ENCODE measurements around the gene CYP26B1. TPM values are rescaled to one million over a fixed set of nuclear protein-coding genes. Genes with fewer than 3 reads are reported as not detected.

Gene CYP26B1
- total RNA-seq, 1 donor from 2014 or later, result 0.17 TPM

DNA sequence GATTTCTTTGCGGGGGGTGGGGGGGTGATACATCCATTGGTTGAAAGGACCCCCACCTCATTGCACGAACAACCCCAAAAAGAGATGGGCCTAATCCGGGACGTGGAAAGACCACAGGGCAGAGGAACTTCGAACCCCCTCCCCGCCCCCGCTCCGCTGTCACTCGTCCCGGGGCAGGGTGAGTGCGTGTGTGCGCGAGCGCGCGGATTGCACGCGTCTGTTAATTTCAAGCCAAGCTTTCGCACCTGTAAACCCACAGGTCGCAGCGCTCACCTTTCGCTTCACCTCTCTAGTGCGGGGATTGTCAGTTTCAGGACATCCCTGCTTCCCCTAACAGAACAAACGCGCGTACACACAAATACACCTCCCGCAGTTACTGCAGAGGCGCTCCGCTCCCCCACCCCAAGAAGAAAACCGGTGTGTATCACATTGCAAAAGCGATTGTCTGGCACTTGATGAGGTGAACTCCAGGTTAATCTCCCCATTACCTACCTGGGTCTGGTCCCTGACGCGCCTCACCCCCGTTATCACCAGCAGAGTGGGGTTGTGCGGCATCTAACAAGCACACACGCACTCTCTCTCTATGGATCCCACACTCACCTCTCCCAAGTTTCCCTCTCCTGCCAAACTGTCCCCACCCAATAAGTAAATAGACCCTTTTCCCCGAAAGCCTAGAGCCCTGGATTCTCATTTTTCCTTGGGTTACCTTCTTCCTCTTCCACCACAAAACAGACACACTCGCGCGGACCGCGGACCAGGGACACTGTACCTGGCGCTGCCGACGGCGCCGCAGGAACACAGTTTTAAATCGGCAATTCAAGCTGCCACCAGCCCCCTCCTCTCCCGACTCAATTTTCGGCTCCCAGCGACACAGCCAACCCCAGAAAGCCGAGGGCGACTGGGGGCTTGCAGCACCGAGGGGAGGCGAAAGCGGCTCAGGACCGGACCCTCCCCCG is 1.0 kb downstream of the CYP26B1 start:
- H3K4me3 ChIP-seq (ENCODE audit: low read depth, low read length), result no peak overlapping the region
- DNase-seq (ENCODE audit: low read depth), result no peak
- TF ChIP-seq, protein P1, sequence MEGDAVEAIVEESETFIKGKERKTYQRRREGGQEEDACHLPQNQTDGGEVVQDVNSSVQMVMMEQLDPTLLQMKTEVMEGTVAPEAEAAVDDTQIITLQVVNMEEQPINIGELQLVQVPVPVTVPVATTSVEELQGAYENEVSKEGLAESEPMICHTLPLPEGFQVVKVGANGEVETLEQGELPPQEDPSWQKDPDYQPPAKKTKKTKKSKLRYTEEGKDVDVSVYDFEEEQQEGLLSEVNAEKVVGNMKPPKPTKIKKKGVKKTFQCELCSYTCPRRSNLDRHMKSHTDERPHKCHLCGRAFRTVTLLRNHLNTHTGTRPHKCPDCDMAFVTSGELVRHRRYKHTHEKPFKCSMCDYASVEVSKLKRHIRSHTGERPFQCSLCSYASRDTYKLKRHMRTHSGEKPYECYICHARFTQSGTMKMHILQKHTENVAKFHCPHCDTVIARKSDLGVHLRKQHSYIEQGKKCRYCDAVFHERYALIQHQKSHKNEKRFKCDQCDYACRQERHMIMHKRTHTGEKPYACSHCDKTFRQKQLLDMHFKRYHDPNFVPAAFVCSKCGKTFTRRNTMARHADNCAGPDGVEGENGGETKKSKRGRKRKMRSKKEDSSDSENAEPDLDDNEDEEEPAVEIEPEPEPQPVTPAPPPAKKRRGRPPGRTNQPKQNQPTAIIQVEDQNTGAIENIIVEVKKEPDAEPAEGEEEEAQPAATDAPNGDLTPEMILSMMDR (conservative IDR thresholded peaks at IDR 0.05; ENCODE audit: low read depth, low read length), result no peak

DNA sequence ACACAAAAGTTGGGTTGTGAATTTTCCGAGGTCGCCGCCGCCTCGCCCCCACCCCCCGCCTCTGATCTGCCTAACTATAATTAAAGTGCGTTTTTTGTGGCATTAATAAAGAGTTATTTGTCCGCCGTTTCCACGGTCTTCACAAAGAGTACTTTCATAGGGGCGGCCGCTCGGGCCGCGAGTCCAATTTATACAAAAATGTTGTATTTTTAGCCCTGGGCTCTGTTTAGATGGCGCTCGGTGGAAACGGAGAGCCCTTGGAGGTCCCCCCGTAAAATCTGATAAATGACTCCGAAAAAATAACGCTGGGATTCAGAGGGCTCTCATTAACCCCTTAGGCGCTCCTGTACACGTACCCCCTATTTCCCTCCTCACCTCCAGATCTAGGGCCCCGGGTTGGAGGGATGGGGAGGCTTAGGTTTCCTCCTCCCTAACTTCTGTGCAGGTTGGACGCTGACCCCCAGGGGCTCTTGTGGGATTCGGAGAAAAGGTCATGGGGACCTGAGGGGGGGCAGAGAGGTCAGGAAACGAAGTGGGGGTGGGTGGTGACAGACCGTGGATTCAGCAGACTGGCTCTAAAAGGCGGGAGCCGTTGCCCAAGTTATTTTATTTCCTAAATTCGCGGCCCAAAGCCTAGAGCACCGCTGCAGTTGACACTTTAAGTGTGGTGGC is 1.9 kb downstream of the CYP26B1 start:
- no peak overlapping the region for H3K4me3 ChIP-seq (ENCODE audit: low read depth, low read length)
- DNase-seq (ENCODE audit: low read depth), result no peak
- TF ChIP-seq, protein P1 (conservative IDR thresholded peaks at IDR 0.05; ENCODE audit: low read depth, low read length), result no peak

DNA sequence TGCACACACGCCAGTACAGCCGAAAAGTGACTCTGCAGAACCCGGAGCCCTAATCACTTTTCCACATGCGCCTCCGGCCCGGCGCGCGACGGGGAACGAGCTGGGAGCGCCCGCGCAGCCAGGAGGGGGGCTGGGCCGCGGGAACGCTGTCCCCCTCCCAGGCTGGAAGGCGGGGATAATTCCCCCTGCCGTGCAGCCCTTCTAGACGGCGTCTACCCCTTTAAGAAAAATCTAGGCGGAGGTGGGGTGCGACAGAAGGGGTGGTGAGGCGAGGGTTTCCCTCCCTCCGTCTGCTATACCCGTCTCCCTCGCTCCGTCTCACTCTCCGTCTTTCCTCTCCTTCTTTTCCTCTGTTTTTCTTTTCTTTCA is 2.4 kb downstream of the CYP26B1 start:
- H3K4me3 ChIP-seq (ENCODE audit: low read depth, low read length), result peak overlapping the region; percentile 38
- DNase-seq (ENCODE audit: low read depth), result no peak
- TF ChIP-seq, protein P1 (conservative IDR thresholded peaks at IDR 0.05; ENCODE audit: low read depth, low read length), result no peak

DNA sequence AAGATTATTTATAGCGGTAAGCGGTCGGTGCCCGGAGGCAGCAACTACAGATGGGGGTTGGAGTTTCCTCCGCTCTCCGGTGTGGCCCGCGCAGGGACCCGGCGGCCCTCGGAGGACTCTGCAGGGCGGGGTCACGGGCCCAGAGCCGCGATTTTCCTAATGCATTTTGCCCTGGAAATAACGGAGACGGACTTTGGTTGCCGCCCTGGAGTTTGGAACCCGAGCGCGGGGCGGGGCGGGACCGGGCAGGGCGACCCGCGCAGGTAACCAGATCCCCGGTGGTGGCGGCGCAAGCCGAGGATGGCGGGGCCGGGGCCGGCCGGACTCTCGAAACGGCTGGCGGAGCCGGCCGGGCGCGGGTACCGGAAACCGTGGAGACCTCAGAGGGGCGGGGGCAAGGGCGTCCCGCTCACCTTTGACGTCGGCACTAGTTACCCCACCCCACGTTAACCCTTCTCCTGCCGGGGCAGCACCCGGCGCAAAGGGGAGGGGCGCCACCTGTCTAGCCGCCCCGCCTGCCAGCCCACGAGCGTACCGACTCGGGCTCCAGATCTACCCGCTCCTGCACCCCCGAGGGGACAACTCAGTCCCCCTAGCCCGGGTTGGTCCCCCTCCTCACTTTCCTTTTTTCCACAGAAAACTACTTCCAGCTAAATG is 2.9 kb downstream of the CYP26B1 start:
- TF ChIP-seq, protein P1 (conservative IDR thresholded peaks at IDR 0.05; ENCODE audit: low read depth, low read length), result no peak
- no peak for DNase-seq (ENCODE audit: low read depth)

DNA sequence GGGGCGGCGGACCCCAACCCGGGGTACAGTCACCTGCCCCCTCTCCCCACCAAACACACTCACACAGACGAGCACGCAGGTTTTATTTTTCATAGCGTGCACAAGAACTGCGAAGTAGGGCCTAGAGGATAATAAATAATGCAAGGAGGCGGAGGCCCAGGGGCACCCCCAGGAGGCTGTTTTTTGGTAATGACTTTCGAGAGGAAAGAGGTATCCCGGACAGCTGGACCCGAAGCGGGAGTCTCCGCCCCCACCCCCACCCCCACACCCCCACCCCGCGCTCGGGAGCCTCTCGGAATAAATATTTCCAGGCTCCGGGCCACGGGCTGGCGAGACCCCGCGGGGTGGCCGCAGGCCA is 3.4 kb downstream of the CYP26B1 start:
- TF ChIP-seq, protein P1 (conservative IDR thresholded peaks at IDR 0.05; ENCODE audit: low read depth, low read length), result no peak
- no peak for DNase-seq (ENCODE audit: low read depth)
- H3K4me3 ChIP-seq (ENCODE audit: low read depth, low read length), result peak overlapping the region; percentile 38

More for the DNA sequence above, 2.9 kb downstream of the CYP26B1 start:
- H3K4me3 ChIP-seq (ENCODE audit: low read depth, low read length), result peak overlapping the region; percentile 38

DNA sequence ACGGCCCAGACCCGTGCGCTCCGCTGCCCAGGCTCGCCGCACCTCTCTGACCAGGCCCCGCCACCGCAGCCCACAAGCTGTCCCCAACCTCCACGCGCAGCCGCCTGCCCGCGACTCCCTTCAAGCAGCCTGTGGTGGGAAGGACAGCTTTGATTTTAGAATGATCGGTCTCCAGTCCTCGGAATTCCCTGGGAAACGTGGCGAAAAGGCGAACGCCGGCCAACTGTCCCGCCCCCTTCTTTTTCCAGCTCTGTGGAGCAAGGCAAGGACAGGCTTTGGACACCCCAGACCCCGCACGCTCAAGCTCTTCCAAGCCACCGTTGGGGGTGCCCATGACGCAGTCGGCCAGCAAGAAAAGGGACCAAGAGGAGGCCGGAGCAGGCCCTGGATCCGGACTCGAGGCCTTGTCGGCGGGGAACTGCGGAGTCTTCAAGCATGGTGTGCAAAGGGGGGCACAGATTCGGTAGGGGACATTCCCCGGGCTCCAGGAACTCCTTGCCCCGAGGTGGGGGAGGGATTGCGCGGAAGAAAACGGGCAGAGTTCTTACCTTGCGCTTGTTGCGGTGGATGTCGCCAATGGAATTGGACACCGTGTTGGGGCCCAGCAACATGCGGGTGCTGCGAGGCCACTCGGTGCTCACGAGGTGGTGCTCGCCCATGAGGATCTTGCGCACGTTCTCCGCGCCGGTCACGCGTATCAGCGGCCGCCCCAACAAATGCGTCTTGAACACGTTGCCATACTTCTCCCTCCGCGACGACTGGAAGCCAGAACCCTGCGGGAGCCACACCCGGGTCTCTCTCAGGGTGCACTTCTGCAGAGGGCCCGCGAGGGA is 4.0 kb downstream of the CYP26B1 start:
- peak overlapping the region; percentile 7 for H3K4me3 ChIP-seq (ENCODE audit: low read depth, low read length)
- TF ChIP-seq, protein P1 (conservative IDR thresholded peaks at IDR 0.05; ENCODE audit: low read depth, low read length), result no peak
- no peak for DNase-seq (ENCODE audit: low read depth)
